Stimulated activated CD4-positive, alpha-beta T cell treated with anti-CD3 and anti-CD28 coated beads, Interleukin-2, amount 100 ng/mL, for 24 hours (primary cell): ENCODE measurements around the gene CD4.

ENCODE experiments used
- DNase-seq, 2 donors: peaks; one replicate each; pipeline ENCODE4 v3.0.0-alpha.2; 2020

Gene CD4

DNA sequence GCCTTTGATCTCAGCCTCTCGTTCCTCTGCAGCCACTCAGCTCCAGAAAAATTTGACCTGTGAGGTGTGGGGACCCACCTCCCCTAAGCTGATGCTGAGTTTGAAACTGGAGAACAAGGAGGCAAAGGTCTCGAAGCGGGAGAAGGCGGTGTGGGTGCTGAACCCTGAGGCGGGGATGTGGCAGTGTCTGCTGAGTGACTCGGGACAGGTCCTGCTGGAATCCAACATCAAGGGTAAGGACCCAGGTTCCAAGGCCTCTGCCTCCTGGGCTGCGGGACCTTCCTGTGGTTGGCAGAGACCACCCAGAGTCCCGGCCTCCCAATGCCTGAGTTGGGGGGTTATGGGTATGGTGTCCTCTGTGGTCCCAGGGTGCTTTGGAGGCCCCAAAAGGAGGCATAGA, 27.8 kb downstream of the CD4 start:
- no peak for DNase-seq

DNA sequence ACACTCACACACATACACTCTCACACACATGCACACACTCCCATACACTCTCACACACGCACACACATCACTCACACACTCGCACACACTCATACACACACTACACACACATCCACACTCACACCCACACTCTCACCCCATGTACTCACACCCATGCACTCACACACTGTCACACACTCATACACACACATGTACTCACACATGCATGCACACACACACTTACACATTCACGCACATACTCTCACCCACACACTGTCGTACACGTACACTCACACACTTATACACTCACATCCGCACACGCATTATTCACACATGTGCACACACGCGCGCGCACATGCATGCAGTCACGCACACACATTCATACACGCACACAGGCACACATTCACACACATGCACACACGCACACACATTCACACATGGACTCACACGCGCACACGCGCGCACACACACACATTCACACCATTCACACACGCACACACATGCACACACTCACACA, 28.4 kb downstream of the CD4 start:
- DNase-seq = no peak

DNA sequence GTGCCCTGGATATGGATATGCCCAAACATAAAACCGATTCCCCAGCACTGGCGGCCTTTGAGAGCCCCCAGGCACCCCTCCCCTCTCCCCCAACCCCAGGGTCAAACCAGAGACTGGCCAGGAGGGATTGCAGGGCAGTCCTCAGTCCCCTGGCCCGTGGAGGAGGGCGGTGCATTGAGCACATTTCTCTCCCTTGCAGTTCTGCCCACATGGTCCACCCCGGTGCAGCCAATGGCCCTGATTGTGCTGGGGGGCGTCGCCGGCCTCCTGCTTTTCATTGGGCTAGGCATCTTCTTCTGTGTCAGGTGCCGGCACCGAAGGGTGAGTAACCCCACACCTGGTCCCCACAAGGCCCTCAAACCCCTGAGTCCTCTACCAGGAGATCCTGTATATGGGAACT, 28.9 kb downstream of the CD4 start:
- DNase-seq = no peak

GRCh38 chr12:6818645-6819044, 29.3 kb downstream of the CD4 start:
- DNase-seq = no peak

- no peak for DNase-seq
Observed at GRCh38 chr12:6819106-6820030, 30.0 kb downstream of the CD4 start.

DNA sequence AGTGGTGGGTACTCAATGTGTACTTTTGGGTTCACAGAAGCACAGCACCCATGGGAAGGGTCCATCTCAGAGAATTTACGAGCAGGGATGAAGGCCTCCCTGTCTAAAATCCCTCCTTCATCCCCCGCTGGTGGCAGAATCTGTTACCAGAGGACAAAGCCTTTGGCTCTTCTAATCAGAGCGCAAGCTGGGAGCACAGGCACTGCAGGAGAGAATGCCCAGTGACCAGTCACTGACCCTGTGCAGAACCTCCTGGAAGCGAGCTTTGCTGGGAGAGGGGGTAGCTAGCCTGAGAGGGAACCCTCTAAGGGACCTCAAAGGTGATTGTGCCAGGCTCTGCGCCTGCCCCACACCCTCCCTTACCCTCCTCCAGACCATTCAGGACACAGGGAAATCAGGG, 30.8 kb downstream of the CD4 start:
- no peak for DNase-seq

DNA sequence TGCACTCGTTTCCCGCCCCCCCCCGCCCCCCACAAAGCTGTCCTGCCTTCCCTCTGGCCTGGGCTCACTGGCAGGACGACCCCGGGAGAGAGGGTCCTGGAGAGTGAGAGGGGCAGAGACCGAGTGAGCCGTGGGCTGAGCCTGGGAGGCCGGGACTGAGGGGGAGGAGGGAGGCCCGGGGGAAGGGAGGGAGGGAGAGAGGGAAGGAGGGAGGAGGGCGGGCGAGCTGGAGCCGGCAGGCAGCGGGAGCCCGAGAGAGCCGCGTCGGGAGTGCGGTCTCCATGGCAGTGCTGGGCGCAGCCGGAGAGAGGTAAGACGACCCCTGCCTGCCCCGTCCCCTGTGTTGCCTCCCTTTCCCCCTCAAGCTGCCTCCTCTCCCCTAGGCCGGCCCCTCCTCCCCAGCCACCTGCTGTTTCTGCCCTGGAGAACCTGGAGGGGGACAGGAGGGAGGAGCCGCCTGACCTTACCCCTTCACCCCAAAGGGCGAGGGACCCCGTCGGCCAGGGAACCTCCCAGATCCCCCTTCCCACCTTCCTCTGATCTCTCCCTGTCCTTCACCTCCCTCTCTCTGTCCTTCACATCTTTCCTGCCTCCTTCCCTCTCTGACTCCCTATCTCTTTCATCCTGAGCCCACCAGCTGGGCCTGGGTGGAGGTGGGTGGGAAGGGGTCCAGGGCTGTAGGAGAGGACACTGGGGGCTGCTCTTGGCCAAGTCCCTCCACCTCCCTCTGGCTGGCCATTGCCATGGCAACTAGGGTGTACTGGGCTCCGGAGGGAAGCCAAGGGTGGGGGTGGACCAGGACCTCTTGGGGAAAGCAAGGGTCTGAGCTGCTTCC, 32.5 kb downstream of the CD4 start, which contains the start of gene GPR162:
Gene GPR162 (plus strand): TSS at position 231 of the 835 bp plus-strand sequence. CDS start 2,078 bp downstream, outside the sequence.
- DNase-seq = peak in 1 of 2 donors; percentile 21

GRCh38 chr12:6822426-6823135, 33.3 kb downstream of the CD4 start:
- DNase-seq = no peak

DNA sequence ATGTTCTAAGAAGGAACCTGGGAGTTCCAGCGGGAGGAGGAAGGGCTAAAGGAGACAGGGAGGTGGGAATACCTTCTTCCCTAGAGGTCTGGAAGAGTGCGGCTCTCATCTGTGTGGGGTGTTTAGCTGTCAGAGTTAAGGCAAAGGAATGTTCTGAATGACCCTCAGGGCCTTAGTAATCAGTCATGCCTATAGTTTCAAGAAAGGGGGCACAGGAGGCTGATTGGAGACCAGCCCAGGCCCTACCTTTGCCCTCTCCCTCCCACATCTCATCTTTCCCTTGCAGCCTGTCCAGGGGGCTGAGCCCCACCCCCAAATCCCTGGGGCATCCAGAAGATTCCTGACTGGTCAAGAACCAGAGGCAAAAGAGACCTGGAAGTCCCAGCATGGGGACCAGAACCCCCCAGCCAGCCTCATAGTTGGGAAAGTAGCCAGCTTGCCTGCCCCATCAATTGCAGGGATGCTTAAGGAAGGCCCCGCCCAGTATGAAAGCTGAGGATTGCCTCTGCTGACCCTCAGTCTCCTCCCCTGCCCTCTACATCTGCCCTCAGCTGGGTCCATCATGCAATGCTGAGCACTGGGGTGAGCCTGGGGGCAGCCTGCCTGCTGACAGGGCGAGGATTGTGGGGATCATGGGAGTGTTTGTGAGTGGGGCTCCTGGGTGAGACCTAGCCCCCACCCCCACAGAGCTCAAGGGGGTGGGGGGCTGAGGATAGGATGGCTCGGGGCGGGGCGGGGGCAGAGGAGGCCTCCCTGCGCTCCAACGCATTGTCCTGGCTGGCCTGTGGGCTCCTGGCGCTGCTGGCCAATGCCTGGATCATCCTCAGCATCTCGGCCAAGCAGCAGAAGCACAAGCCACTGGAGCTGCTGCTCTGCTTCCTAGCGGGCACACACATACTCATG, 34.1 kb downstream of the CD4 start:
- no peak for DNase-seq

GRCh38 chr12:6824085-6824775, 34.9 kb downstream of the CD4 start:
- DNase-seq = no peak

DNA sequence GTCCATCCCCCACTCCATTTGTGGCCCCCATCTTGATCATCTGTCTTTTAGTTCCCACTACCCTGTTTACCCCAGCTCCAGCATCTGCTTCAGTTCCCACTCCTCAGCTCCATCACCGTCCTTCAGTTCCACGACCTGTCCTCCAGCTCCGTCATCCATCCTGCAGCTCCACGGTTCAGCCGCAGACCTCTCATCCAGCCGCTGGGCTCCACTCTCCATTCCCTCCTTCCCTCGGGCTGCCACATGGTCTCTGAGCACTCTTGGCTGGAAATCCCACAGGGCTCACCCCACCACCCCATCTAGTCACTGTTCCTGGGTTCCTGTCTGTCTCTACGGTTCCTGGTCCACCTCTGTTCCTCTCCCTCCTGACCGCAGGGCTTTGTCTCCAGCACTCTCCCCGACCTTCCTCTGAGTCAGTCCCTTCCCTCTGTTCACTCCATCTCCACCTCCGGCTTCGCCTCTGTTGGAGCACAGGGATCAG, 35.6 kb downstream of the CD4 start:
- DNase-seq = no peak

DNA sequence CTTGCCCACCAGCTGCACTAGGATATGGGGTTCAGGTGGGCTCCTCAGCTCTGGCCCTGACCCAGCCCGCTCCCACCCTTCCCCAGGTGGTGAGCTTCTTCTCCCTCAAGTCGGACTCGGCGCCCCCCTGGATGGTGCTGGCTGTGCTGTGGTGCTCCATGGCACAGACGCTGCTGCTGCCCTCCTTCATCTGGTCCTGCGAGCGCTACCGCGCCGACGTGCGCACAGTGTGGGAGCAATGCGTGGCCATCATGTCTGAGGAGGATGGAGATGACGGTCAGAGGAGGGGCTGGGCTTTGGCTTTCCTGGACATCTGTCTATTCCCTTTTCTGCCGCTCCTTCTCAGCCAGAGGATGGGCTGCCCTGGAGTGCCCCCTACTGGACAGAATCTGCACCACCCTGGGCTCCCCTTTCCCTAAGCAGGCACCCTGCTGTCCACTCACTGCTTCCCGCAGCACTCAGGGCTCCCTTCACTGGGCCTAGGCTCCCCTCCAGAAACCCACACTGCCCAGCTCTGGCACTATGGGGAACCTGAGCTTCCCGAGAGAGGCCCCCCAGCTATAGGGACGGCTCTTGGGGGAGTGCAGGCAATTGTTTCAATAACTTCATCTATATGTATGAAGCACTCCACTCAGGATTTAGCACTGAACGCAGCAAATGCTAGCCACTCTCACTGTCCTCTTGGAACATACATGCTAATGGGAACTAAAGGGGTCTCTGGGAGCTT, 36.2 kb downstream of the CD4 start:
- DNase-seq = peak; percentile 89 to 91

DNA sequence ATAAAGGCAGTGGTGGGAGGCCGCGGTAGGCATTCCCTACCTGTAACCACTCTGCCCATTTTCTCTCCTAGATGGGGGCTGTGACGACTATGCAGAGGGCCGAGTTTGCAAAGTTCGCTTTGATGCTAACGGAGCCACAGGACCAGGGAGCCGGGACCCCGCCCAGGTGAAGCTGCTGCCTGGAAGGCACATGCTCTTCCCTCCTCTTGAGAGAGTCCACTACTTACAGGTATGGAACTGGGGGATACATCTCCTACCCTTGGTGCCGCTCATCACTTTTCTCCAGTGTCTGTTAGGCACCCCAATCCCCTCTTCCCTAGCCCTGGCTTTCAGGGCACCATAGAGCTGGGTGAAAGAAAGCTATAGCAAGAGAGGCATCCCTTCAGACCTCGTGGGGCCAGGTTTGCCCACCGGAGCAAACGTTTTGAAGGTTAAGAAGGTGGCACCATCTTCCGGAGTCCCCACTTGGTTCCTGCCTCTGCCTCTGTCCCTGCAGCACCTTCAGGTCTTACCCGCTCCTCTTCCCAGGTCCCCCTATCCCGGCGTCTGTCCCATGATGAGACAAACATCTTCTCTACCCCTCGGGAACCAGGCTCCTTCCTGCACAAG, 36.9 kb downstream of the CD4 start:
- DNase-seq = no peak

- DNase-seq = no peak
Observed at GRCh38 chr12:6826734-6827436, 37.6 kb downstream of the CD4 start.

DNA sequence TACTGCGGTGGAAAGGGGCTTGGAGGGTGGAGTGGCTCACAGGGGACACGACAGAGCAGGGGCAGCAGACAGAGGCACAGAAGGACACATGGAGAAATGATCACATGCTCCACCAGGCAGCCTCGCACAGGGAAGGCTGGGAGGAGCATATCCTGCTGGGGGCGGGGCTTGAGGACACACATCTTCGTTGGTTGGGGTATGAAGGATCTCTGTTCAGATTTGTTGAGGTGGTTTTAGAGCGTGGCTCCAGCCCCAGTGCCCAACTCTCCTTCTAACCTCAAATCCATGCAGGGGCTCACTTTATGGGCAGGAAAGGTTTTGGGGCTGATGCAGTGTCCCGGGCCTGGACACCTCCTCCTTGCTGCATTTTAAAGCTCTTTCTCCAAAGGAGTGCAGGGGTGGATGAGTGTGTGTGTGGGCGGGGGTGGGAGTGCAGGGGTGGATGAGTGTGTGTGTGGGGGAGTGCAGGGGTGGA, 38.1 kb downstream of the CD4 start:
- peak; percentile 54 to 78 for DNase-seq

DNA sequence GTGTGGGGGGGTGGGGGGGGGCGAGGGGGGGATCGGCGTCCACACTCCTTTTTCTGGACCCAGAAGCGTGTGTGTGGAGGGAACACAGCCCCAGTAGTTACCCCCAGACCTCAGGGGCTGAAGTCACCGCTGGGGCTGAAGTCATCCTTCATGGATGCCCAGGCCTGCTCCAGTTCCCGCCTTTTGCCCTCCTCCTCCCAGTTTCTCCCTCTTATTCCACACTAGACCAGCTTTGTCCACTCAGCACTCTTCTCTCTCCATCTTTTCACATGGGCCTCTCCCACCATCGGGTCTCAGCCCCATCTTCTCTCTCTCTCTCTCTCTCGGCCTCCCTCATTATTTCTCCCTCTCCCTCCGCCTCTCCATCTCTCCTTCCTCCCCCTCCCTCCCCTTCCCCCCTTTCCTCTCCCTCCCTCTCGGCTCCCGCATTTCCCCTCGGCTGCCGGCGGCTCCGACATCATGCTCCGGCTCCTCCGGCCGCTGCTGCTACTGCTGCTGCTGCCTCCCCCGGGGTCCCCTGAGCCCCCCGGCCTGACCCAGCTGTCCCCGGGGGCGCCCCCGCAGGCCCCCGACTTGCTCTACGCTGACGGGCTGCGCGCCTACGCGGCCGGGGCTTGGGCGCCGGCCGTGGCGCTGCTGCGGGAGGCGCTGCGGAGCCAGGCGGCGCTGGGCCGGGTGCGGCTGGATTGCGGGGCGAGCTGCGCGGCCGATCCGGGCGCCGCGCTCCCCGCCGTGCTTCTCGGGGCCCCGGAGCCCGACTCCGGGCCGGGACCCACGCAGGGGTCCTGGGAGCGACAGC, 38.9 kb downstream of the CD4 start, which contains the start of gene P3H3:
Gene P3H3 (plus strand): TSS at position 426 of the 799 bp plus-strand sequence. CDS start 34 bp downstream, at position 460.
- peak in 1 of 2 donors; percentile 37 for DNase-seq

DNA sequence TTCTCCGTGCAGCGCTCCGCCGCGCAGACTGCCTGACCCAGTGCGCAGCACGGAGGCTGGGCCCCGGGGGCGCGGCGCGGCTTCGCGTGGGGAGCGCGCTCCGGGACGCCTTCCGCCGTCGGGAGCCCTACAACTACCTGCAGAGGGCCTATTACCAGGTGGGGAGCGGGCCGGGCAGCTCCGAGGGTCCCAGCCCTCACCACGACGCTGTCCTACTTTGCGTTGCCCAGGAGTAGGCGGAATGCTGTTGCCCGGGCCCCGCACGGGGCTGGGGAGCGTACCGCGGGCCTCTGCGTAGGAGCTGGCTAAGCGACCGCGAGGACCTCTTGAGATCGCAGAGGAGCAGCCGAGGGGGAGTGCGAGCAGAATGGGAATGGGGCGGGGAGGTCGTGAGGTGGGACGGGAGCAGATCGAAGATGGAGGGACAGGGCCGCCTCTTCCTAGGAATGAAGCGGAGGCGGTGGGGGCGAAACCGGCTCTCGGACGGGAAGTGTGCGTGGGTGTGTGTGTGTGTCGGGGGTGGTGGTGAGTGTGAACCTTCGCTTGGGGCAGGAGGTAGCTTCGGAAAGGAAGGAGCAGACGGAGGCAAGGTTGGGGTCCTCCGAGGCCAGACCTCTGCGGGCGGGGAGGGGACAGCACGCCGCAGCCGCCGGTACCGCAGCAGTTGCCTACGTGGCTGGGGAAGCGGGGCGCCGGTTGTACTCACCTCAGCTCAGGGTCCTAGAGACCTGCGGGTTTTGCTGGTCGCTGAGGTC, 39.6 kb downstream of the CD4 start:
- peak; percentile 39 to 51 for DNase-seq
